Right lobe of liver (tissue), 4 donors: ENCODE data around the gene C4orf51.

Source experiments
- POLR2A ChIP-seq: fragments of 450-650 bp; IDR thresholded peaks from one replicate; pipeline ENCODE4 v1.6.1; 2017; ENCODE audit warnings: antibody characterized with exemption, mild to moderate bottlenecking
- TF ChIP-seq, protein P1 (sequence below), 4 donors: fragments of 200-600 bp in 3 of 4; fragments of 450-650 bp in 1 of 4; IDR thresholded peaks; one replicate each; pipeline versions ENCODE4 v1.5.1 to v1.8.0; 2016 to 2022; ENCODE audit warnings: antibody characterized with exemption in 4 of 4, mild to moderate bottlenecking in 2 of 4
- donor health status: DM: no; HTN: no; CAD: no.
- donor health status: DM: no; HTN: no; CAD: no.
- donor health status: DM: no; HTN: yes; CAD: no.

GRCh38 chr4:145679991-145680455, at the start of gene C4orf51:
- TF ChIP-seq, protein P1, sequence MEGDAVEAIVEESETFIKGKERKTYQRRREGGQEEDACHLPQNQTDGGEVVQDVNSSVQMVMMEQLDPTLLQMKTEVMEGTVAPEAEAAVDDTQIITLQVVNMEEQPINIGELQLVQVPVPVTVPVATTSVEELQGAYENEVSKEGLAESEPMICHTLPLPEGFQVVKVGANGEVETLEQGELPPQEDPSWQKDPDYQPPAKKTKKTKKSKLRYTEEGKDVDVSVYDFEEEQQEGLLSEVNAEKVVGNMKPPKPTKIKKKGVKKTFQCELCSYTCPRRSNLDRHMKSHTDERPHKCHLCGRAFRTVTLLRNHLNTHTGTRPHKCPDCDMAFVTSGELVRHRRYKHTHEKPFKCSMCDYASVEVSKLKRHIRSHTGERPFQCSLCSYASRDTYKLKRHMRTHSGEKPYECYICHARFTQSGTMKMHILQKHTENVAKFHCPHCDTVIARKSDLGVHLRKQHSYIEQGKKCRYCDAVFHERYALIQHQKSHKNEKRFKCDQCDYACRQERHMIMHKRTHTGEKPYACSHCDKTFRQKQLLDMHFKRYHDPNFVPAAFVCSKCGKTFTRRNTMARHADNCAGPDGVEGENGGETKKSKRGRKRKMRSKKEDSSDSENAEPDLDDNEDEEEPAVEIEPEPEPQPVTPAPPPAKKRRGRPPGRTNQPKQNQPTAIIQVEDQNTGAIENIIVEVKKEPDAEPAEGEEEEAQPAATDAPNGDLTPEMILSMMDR (IDR thresholded peaks at IDR 0.05) = no peak
- TF ChIP-seq POLR2A = no peak
